A549 (cell line): ENCODE results near the gene AMPH. TPM values are rescaled to one million over a fixed set of nuclear protein-coding genes. Genes with fewer than 3 reads are reported as not detected.

Experiments
- ATAC-seq, 2 experiments: fragments of 200-7000 bp in 1 of 2; fragments of >200 bp in 1 of 2; cut with Nextera tagmentation in 1 of 2; cut with Tn5 transposase in 1 of 2; 3 replicates each; pipeline versions ENCODE4 v1.8.0 to v1.9.1; 2018 to 2020; ENCODE audit warnings: mild to moderate bottlenecking in 1 of 2, moderate library complexity in 1 of 2
- CTCF ChIA-PET: fragments of 300-600 bp; sonication (Branson Sonifier 250); formaldehyde crosslinking; extraction: SDS; loops from one replicate; lab custom pipeline; 2021; ENCODE audit warnings: antibody characterized with exemption, inconsistent platforms; lab: Yijun Ruan, JAX
- POLR2A ChIA-PET: fragments of 350-600 bp; formaldehyde crosslinking; extraction: SDS; loops from one replicate; lab custom pipeline; 2021; ENCODE audit warnings: antibody characterized with exemption, inconsistent platforms; lab: Yijun Ruan, JAX
- DNase-seq, 2 experiments: peaks; one replicate each; pipeline versions ENCODE4 v3.0.0 to v3.0.0-alpha.2; 2011 to 2016; ENCODE audit warnings: low read depth in 1 of 2, low spot score in 1 of 2
- FAIRE-seq: peaks from 2 replicates; lab custom pipeline; 2011; peaks lifted over from hg19 to GRCh38; lab: Jason Lieb, UNC
- H3K27ac ChIP-seq, 2 experiments: fragments of >200 bp; sonication (Bioruptor Twin); formaldehyde crosslinking; 3 replicates each; pipeline ENCODE4 v1.5.1; 2016 to 2017
- H3K4me1 ChIP-seq: fragments of >200 bp; sonication (Bioruptor Twin); formaldehyde crosslinking; 3 replicates; pipeline ENCODE4 v1.6.1; 2016
- H3K4me2 ChIP-seq: fragments of >200 bp; sonication (Bioruptor Twin); formaldehyde crosslinking; 3 replicates; pipeline ENCODE4 v1.6.1; 2016
- H3K4me3 ChIP-seq: fragments of >200 bp; sonication (Bioruptor Twin); formaldehyde crosslinking; 3 replicates; pipeline ENCODE4 v1.5.1; 2016
- H3K9me3 ChIP-seq: fragments of >200 bp; sonication (Bioruptor Twin); formaldehyde crosslinking; 3 replicates; pipeline ENCODE4 v1.6.1; 2016
- ATOH8 ChIP-seq: fragments of 250-450 bp; sonication (Bioruptor Pico); IDR thresholded peaks from 2 replicates; pipeline ENCODE4 v1.5.0; 2020; ENCODE audit warnings: low read depth, mild to moderate bottlenecking, moderate library complexity
- BCL3 ChIP-seq: fragments of >200 bp; sonication (Bioruptor Twin); formaldehyde crosslinking; IDR thresholded peaks from 3 replicates; pipeline ENCODE4 v1.6.1; 2016
- CBX8 ChIP-seq: fragments of 200-600 bp; sonication (generic); IDR thresholded peaks from 2 replicates; pipeline ENCODE4 v1.6.1; 2016
- CHD4 ChIP-seq: fragments of 200-600 bp; sonication (generic); IDR thresholded peaks from 2 replicates; pipeline ENCODE4 v1.6.1; 2016; ENCODE audit warnings: antibody characterized with exemption, mild to moderate bottlenecking, borderline replicate concordance
- CTCF ChIP-seq: fragments of >200 bp; sonication (Bioruptor Twin); formaldehyde crosslinking; IDR thresholded peaks from 3 replicates; pipeline ENCODE4 v1.5.1; 2016
- FOSB ChIP-seq: fragments of 250-450 bp; sonication (Bioruptor Pico); IDR thresholded peaks from 2 replicates; pipeline ENCODE4 v1.5.0; 2020; ENCODE audit warnings: mild to moderate bottlenecking, moderate library complexity
- FOXS1 ChIP-seq: fragments of 250-450 bp; sonication (Bioruptor Pico); IDR thresholded peaks from 2 replicates; pipeline ENCODE4 v1.5.0; 2020; ENCODE audit warnings: mild to moderate bottlenecking, moderate library complexity
- GATA3 ChIP-seq: IDR thresholded peaks from 2 replicates; pipeline ENCODE4 v1.6.1; 2012; ENCODE audit warnings: borderline replicate concordance
- HDAC2 ChIP-seq: fragments of 200-600 bp; sonication (generic); IDR thresholded peaks from 2 replicates; pipeline ENCODE4 v1.6.1; 2016
- HOXB13 ChIP-seq: fragments of 250-450 bp; sonication (Bioruptor Pico); IDR thresholded peaks from 2 replicates; pipeline ENCODE4 v1.5.0; 2020; ENCODE audit warnings: low read depth, mild to moderate bottlenecking, moderate library complexity
- HOXB5 ChIP-seq: fragments of 250-450 bp; sonication (Bioruptor Pico); IDR thresholded peaks from 2 replicates; pipeline ENCODE4 v1.5.0; 2020; ENCODE audit warnings: mild to moderate bottlenecking, moderate library complexity
- KDM1A ChIP-seq: fragments of 200-600 bp; sonication (generic); IDR thresholded peaks from 2 replicates; pipeline ENCODE4 v1.6.1; 2016; ENCODE audit warnings: low read depth, mild to moderate bottlenecking
- KDM5A ChIP-seq: fragments of 200-600 bp; sonication (generic); IDR thresholded peaks from 2 replicates; pipeline ENCODE4 v1.6.1; 2016; ENCODE audit warnings: antibody characterized with exemption, mild to moderate bottlenecking
- MYC ChIP-seq: IDR thresholded peaks from 2 replicates; pipeline ENCODE4 v1.6.1; 2012; ENCODE audit warnings: mild to moderate bottlenecking, inconsistent platforms, low read length, improper control_type of control experiment, borderline replicate concordance
- NFE2L2 ChIP-seq: fragments of 150-350 bp; conservative IDR thresholded peaks from 2 replicates; pipeline ENCODE4 v1.6.1; 2014; ENCODE audit warnings: low read length
- NR3C1 ChIP-seq: fragments of >200 bp; sonication (Bioruptor Twin); formaldehyde crosslinking; IDR thresholded peaks from 3 replicates; pipeline ENCODE4 v1.6.1; 2017
- PBX3 ChIP-seq: IDR thresholded peaks from 2 replicates; pipeline ENCODE4 v1.6.1; 2012
- POLR2A ChIP-seq: IDR thresholded peaks from 2 replicates; pipeline ENCODE4 v1.6.1; 2012; ENCODE audit warnings: mild to moderate bottlenecking, low read length
- RARB ChIP-seq: fragments of 250-450 bp; sonication (Bioruptor Pico); IDR thresholded peaks from 2 replicates; pipeline ENCODE4 v1.8.0; 2021; ENCODE audit warnings: mild to moderate bottlenecking, moderate library complexity
- REST ChIP-seq: fragments of 200-600 bp; sonication (generic); IDR thresholded peaks from 2 replicates; pipeline ENCODE4 v1.6.1; 2016; ENCODE audit warnings: antibody characterized with exemption, mild to moderate bottlenecking, moderate library complexity
- TFCP2L1 ChIP-seq: fragments of 250-450 bp; sonication (Bioruptor Pico); IDR thresholded peaks from 2 replicates; pipeline ENCODE4 v1.5.0; 2021; ENCODE audit warnings: mild to moderate bottlenecking
- ZC3H11A ChIP-seq: fragments of 450-650 bp; IDR thresholded peaks from 2 replicates; pipeline ENCODE4 v1.6.1; 2014; ENCODE audit warnings: antibody characterized with exemption, mild to moderate bottlenecking
- WGBS: methylation state at CpG from one replicate; pipeline ENCODE4 v1.1.6; 2017; ENCODE audit errors: missing lambda C conversion rate; 5-methylcytosine and 5-hydroxymethylcytosine counted together
- polyA plus RNA-seq, 4 experiments: library from polyadenylated mRNA; depleted of rRNA in 3 of 4; stranded (reverse); fragments of >200 nt; fragmentation: RNase III in 1 of 4; extraction: RNeasy Plus Mini Kit Qiagen cat#74134 plus additional on column Dnase treatment in 1 of 4; gene quantifications; 2 replicates in 3 of 4; 3 replicates in 1 of 4; pipeline ENCODE4 v1.2.3, GENCODE V29; 2011 to 2017

The AMPH gene
- polyA plus RNA-seq, 2 of the 4 experiments (the other 2 are of a cell fraction), result 0.26 TPM; not detected in 1

GRCh38 chr7:38584443-38585210, 46.5 kb downstream of the AMPH start:
- ATAC-seq, result no peak
- CTCF ChIA-PET, result no interaction called here
- H3K4me2 ChIP-seq, result no peak overlapping the region
- no peaks in the 10 kb centered on the region for H3K4me1 ChIP-seq
- WGBS, result 12% methylated on average over 10 of the region's 11 CpGs
- no peaks in the 10 kb centered on the region for H3K9me3 ChIP-seq
- POLR2A ChIA-PET, result no interaction called here
- no peak overlapping the region for H3K27ac ChIP-seq
- no peak overlapping the region for H3K4me3 ChIP-seq
- no peak for DNase-seq
- TF ChIP-seq HOXB13 (CRISPR knock-in tag) (no peak), KDM5A (no peak), ZC3H11A (no peak), CHD4 (no peak)
- FAIRE-seq, result no peak

- no peak overlapping the region for H3K4me3 ChIP-seq
- no peak for TF ChIP-seq CHD4
- TF ChIP-seq FOXS1 (CRISPR knock-in tag), result no peak
- no peak for TF ChIP-seq CTCF
- no peak for TF ChIP-seq KDM5A
- no peak for TF ChIP-seq CBX8
- TF ChIP-seq KDM1A, result no peak
- TF ChIP-seq REST, result no peak
- no peak for TF ChIP-seq PBX3
- no peak for TF ChIP-seq HDAC2
- no peak for TF ChIP-seq BCL3
- TF ChIP-seq NFE2L2, result no peak
- TF ChIP-seq, all 56 proteins: peak for 0
- CTCF ChIA-PET, result no interaction called here
- Histone ChIP-seq H3K4me2 (no peak overlapping the region), H3K27ac (no peak overlapping the region), H3K9me3 (0 out of 3 replicates have a peak, but pooled peaks cover under 1% of the 10 kb centered on the region), H3K4me1 (no peaks in the 10 kb centered on the region)
- no peak for ATAC-seq
- WGBS, result 5% methylated on average over 5 of the region's 5 CpGs
- DNase-seq, result no peak
- FAIRE-seq, result no peak
- POLR2A ChIA-PET, result no interaction called here
Measured at GRCh38 chr7:38580485-38580884, 50.7 kb downstream of the AMPH start.

- 2% methylated on average over 5 of the region's 5 CpGs for WGBS
- FAIRE-seq (no peak), ATAC-seq (no peak), DNase-seq (no peak)
- POLR2A ChIA-PET, result no interaction called here
- Histone ChIP-seq H3K4me3 (no peak overlapping the region), H3K9me3 (0 out of 3 replicates have a peak, but pooled peaks cover 3% of the 10 kb centered on the region), H3K4me1 (no peaks in the 10 kb centered on the region), H3K27ac (no peak overlapping the region), H3K4me2 (no peak overlapping the region)
- CTCF ChIA-PET, result no interaction called here
- no peak for TF ChIP-seq NR3C1
- no peak for TF ChIP-seq POLR2A
- no peak for TF ChIP-seq KDM5A
- no peak for TF ChIP-seq FOSB
- no peak for TF ChIP-seq KDM1A
- no peak for TF ChIP-seq MYC
- no peak for TF ChIP-seq HOXB5
- no peak for TF ChIP-seq GATA3
- TF ChIP-seq ATOH8 (CRISPR knock-in tag), result no peak
- TF ChIP-seq TFCP2L1 (CRISPR knock-in tag), result no peak
- no peak for TF ChIP-seq RARB (CRISPR knock-in tag)
- TF ChIP-seq HDAC2, result no peak
Measured at GRCh38 chr7:38574086-38574485, 57.1 kb downstream of the AMPH start.
